Esophagus (tissue), 2 donors: Measurements from ENCODE around the gene A2M. TPM values are rescaled to one million over a fixed set of nuclear protein-coding genes. Genes with fewer than 3 reads are reported as not detected.

Experiments used
- H3K27ac ChIP-seq, 2 donors: one replicate each; pipeline ENCODE4 v1.5.1; 2013; ENCODE audit warnings: low read depth in 2 of 2, mild to moderate bottlenecking in 2 of 2, inconsistent platforms in 1 of 2, low read length in 1 of 2, moderate library complexity in 1 of 2
- H3K27me3 ChIP-seq, 2 donors: one replicate each; pipeline ENCODE4 v1.6.1; 2013; ENCODE audit warnings: low read length in 2 of 2, control low read depth in 1 of 2, mild to moderate bottlenecking in 1 of 2; ENCODE audit not compliant: insufficient read depth in 2 of 2, control insufficient read depth in 1 of 2
- H3K36me3 ChIP-seq, 2 donors: one replicate each; pipeline ENCODE4 v1.6.1; 2013; ENCODE audit warnings: low read length in 1 of 2; ENCODE audit not compliant: control insufficient read depth in 2 of 2, insufficient read depth in 2 of 2
- H3K4me1 ChIP-seq, 2 donors: one replicate each; pipeline ENCODE4 v1.6.1; 2013; ENCODE audit warnings: low read length in 1 of 2; ENCODE audit not compliant: control insufficient read depth in 2 of 2, insufficient read depth in 2 of 2
- H3K4me3 ChIP-seq, 2 donors: one replicate each; pipeline ENCODE4 v1.5.1; 2013; ENCODE audit warnings: low read length in 2 of 2, mild to moderate bottlenecking in 2 of 2, low read depth in 1 of 2, moderate library complexity in 1 of 2
- H3K9me3 ChIP-seq, 2 donors: one replicate each; pipeline ENCODE4 v1.6.1; 2013; ENCODE audit warnings: mild to moderate bottlenecking in 2 of 2, low read depth in 1 of 2, low read length in 1 of 2, moderate library complexity in 1 of 2; ENCODE audit not compliant: control insufficient read depth in 2 of 2, insufficient read depth in 1 of 2
- WGBS, 2 donors: extraction: QIAGEN DNeasy Blood & Tissue Kit; methylation state at CpG; one replicate each; pipeline ENCODE4 v1.1.7; 2013; 5-methylcytosine and 5-hydroxymethylcytosine counted together
- polyA plus RNA-seq, 2 donors: library from polyadenylated mRNA; stranded (reverse); fragments of 200-250 nt; gene quantifications; one replicate each; pipeline ENCODE4 v1.2.3, GENCODE V29; 2013
- donor health status: healthy with polysubstance abuse.
- donor health status: Bipolar disorder and iron deficiency.

A2M gene
- polyA plus RNA-seq, 2 donors = 18.0 to 60.4 TPM

DNA sequence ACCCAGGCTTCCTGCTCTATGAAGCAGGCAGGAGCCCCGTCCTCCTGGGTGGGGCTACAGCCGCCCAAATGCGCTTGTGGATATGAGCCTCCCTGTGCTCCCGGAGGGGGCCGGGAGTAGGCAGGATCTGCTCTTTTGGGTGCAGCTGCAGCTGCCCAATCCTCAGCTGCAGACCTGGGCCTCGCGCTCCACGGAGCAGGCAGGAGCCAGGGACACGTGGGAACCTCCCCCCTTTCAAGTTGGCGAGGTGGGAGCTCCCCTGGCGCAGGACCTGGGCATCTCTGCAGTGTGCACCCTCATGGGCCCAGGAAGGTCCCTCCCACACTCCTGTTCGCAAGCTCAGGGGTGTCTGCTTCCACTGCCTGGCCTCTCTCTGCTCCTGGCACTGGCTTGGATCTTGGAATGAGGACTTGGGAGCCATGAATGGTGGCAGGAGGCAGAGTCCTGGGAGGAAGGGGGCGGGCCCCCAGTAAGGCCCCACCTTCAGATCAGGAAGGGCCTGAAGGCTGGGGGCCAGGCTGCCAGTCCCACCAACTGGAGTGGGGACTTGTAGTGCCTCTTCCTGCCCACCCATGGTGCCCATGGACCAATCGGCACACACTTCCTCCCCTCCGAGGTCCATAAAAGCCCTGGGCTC lies 65.1 kb downstream of the A2M start:
- Histone ChIP-seq H3K9me3 (no peaks in the 10 kb centered on the region), H3K36me3 (no peaks in the 10 kb centered on the region), H3K27me3 (no peaks in the 10 kb centered on the region), H3K4me3 (no peak overlapping the region), H3K4me1 (no peaks in the 10 kb centered on the region), H3K27ac (no peak overlapping the region)
- 83 to 86% methylated on average over 15 of the region's 15 CpGs for WGBS, 2 donors

DNA sequence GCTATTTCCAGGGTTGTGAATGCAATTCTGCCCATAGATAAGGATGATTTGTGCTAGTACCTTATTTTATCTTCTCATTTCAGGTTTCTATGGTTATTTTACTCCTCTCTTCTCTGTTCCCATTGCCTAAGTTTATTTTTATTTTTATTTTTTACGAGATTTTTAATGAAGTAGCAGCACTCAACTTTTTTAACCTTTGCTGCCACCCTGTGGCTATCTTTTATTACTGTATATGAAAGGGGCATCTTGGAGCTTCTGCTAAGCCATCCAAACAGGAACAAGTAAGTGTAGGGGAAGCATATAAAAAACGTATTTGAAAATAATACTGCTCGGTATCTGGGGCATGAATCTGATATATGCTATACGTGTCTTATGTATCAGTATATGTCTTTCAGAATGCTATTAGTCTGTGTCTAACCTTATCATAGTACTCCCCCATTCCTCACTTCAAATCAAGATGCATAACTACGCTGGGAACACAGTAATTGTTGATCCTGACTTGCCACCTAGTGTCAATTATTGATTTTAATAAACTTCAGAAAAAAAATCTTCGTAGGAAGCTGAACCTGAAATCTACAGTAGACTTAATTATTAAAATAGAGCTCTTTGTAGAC lies 66.1 kb downstream of the A2M start:
- Histone ChIP-seq H3K4me1 (no peaks in the 10 kb centered on the region), H3K9me3 (no peaks in the 10 kb centered on the region), H3K36me3 (no peaks in the 10 kb centered on the region), H3K27ac (no peak overlapping the region), H3K4me3 (no peak overlapping the region), H3K27me3 (no peaks in the 10 kb centered on the region)
- WGBS, 2 donors = 22 to 23% methylated on average over 6 of the region's 6 CpGs

DNA sequence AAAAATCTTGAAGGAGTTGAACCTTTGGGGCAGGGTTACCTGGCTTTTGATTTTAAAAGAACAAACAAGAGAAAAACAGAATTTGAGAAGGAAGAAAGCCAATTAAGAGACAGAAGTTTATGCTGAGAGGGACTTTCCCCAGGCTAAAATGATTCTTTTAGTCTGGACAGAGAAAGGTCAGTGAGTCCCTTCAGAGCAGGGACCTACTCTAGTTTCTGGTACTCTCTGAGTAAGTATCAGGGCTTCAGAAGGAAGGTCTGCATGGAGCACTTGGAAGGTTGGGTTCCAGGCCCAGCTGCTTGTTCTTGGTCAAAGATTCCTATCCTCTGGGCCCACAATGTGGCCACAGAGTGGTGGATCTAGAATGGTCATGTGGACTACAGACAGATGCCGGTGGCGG lies 66.8 kb downstream of the A2M start:
- no peaks in the 10 kb centered on the region for H3K4me1 ChIP-seq
- 93 to 97% methylated on average over 2 of the region's 2 CpGs for WGBS, 2 donors

DNA sequence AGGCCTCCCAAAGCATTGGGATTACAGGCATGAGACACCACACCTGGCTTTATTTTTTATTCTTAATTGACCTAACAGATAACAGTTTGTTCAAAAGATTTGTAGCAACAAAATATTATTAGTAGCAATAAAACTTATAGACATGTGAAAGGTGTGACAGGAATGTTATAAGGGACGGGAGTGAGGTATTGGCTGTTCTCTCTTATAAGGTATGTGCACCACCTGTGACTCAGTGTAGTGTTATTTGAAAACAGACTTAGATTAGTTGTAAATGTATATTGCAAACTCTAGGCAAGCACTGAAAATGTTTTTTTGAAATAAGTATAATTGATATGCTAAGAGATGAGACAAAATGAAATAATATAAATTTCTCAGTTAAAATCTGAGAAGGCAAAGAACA lies 68.6 kb downstream of the A2M start:
- 83 to 85% methylated on average over 1 of the region's 1 CpG for WGBS, 2 donors
- Histone ChIP-seq H3K4me1 (no peaks in the 10 kb centered on the region), H3K27me3 (no peaks in the 10 kb centered on the region), H3K4me3 (no peak overlapping the region), H3K36me3 (no peaks in the 10 kb centered on the region), H3K9me3 (no peaks in the 10 kb centered on the region), H3K27ac (no peak overlapping the region)

More for the DNA sequence above, 66.8 kb downstream of the A2M start:
- H3K4me3 ChIP-seq = no peak overlapping the region
- H3K27me3 ChIP-seq = no peaks in the 10 kb centered on the region
- H3K27ac ChIP-seq = no peak overlapping the region
- H3K36me3 ChIP-seq = no peaks in the 10 kb centered on the region
- no peaks in the 10 kb centered on the region for H3K9me3 ChIP-seq

DNA sequence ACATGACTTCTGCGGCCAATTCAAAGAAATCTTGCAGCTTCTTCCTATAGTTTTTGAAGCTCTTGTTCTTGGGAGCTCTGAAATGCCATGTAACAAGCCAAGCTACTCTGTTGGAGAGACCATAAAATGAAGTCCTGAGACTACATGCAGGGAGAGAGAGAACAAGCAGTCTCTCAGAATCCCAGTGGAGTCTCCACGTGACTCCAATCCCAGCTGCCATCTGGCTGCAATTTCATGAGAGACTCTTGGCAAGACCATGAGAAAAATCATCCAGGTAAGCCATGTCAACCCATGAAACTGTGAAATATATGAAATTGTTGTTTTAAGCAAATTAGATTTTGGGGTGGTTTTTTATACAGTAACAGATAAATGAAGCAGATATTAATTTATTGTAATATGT lies 72.0 kb downstream of the A2M start:
- no peak overlapping the region for H3K27ac ChIP-seq
- no peaks in the 10 kb centered on the region for H3K27me3 ChIP-seq
- H3K4me3 ChIP-seq = no peak overlapping the region
- no peaks in the 10 kb centered on the region for H3K9me3 ChIP-seq
- WGBS, 2 donors = 74 to 80% methylated on average over 2 of the region's 2 CpGs
- no peaks in the 10 kb centered on the region for H3K36me3 ChIP-seq
- H3K4me1 ChIP-seq = no peaks in the 10 kb centered on the region

DNA sequence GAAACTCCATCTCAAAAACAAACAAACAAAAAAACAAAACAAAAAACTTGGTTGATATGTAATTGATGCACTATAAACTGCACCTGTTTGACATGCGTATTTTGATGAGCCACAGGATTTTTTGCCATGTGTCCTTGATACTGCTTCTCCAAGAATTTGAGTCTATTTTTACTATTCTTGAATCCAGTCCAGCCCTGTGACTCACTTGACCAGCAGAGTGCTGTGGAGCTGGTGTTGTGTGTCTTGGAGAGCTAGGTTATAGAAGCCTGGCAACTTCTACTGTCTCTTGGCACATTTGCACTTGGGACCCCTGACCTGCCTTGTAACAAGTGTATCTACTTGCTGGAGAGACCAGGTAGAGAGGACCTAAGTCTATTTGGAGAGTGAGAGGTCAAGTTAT lies 74.4 kb downstream of the A2M start:
- WGBS, 2 donors = 67 to 81% methylated on average over 1 of the region's 1 CpG
- no peak overlapping the region for H3K27ac ChIP-seq
- H3K36me3 ChIP-seq = no peaks in the 10 kb centered on the region
- no peaks in the 10 kb centered on the region for H3K9me3 ChIP-seq
- no peak overlapping the region for H3K4me3 ChIP-seq
- H3K27me3 ChIP-seq = no peaks in the 10 kb centered on the region
- no peaks in the 10 kb centered on the region for H3K4me1 ChIP-seq

DNA sequence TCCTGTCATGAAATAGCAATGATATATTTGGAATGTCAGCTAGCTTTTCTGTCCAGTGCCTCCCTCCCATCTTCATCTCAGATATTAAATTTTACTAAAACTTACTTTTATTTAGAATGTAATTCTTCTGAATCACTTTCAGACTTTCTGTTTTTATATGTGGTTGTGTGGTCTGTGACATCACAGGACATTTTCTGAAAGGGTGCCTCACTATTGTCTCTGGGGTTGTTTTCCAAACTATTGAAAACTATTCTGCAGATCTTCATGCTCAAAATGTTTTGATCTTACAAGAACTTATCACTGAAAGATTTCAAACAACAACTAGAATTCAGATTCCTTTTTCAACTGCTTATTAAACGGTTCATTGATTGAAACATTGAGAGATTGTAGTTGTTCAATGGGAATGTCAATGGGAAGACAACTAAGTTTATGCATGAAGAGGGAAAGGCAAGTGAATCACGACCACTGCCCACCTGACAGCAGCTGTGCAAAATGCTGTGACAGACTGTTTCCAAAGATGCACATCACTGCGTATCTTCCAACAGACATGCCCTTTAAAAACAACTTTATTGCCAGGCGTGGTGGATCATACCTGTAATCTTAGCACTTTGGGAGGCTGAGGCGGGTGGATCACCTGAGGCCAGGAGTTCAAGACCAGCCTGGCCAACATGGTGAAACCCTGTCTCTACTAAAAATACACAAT lies 75.1 kb downstream of the A2M start:
- 73 to 82% methylated on average over 5 of the region's 5 CpGs for whole genome bisulfite sequencing, 2 donors
- Histone ChIP-seq H3K27me3 (no peaks in the 10 kb centered on the region), H3K27ac (no peak overlapping the region), H3K4me1 (no peaks in the 10 kb centered on the region), H3K4me3 (no peak overlapping the region), H3K9me3 (no peaks in the 10 kb centered on the region), H3K36me3 (no peaks in the 10 kb centered on the region)

DNA sequence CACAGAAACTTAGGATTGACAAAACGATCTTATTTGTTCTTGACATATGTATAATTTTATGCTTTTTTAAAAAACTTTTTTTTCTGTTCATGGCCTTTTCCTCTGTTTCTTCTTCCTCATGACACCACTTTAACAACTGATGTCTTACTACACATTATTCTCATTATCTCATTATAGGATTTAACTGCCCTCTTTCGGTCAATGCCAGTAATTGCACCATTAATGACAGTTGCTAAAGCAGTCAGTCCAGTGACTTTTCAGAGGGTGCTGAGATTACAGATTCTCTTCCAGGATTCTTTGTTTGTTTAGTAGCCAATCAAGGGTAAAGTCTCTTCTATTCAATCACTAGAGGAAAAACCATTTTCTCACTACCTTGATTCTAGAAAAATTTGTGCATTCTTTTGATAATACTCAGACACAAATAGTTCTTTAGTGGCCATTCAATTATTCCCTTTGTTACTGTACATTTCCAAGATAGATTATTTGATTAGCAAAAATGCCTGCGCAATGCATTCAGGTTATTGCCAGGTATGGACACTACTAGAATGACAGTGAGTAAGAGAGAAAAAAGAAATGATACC lies 76.2 kb downstream of the A2M start:
- H3K4me3 ChIP-seq = no peak overlapping the region
- H3K27me3 ChIP-seq = no peaks in the 10 kb centered on the region
- H3K4me1 ChIP-seq = no peaks in the 10 kb centered on the region
- no peaks in the 10 kb centered on the region for H3K9me3 ChIP-seq
- WGBS, 2 donors = 9 to 11% methylated on average over 3 of the region's 3 CpGs
- H3K36me3 ChIP-seq = no peaks in the 10 kb centered on the region
- H3K27ac ChIP-seq = no peak overlapping the region

DNA sequence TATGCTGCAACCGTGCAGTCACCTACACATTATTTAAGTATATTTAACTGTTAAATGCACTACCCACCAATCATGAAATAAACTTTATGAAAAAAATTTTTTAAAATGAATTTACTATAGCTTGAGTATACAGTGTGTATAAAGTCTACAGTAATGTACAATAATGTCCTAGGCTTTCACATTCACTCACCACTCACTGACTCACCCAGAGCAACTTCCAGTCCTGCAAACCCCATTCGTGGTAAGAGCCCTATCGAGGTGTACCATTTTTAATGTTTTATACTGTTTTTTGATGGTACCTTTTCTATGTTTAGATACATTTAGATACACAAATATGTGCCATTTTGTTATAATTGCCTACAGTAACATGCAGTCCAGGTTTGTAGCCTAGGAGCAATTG lies 78.3 kb downstream of the A2M start:
- Histone ChIP-seq H3K27ac (no peak overlapping the region), H3K9me3 (no peaks in the 10 kb centered on the region), H3K4me1 (no peaks in the 10 kb centered on the region), H3K36me3 (no peaks in the 10 kb centered on the region), H3K27me3 (no peaks in the 10 kb centered on the region), H3K4me3 (no peak overlapping the region)
- WGBS, 2 donors = 83 to 88% methylated on average over 3 of the region's 3 CpGs
